Endothelial cell of umbilical vein (primary cell): Measurements from ENCODE around the gene TRIM67.

ENCODE experiments used
- CTCF ChIP-seq, 2 donors: IDR thresholded peaks; 1 replicate in 1 of 2; 2 replicates in 1 of 2; pipeline ENCODE4 v1.5.1; 2011; ENCODE audit warnings: low read length in 2 of 2, mild to moderate bottlenecking in 2 of 2, moderate library complexity in 2 of 2, control low read depth in 1 of 2, inconsistent platforms in 1 of 2, low read depth in 1 of 2; ENCODE audit not compliant: insufficient read depth in 1 of 2; ENCODE audit errors: extremely low read depth in 1 of 2
- EZH2 ChIP-seq: IDR thresholded peaks from 2 replicates; pipeline ENCODE4 v1.6.1; 2012; ENCODE audit warnings: borderline replicate concordance, low read depth, mild to moderate bottlenecking, moderate library complexity, low read length, inconsistent platforms; ENCODE audit not compliant: severe bottlenecking
- GATA2 ChIP-seq: IDR thresholded peaks from 2 replicates; pipeline ENCODE4 v1.7.0; 2011; ENCODE audit warnings: low read depth, mild to moderate bottlenecking, moderate library complexity, mixed read lengths, low read length; ENCODE audit not compliant: insufficient read length, insufficient read depth
- MAX ChIP-seq: IDR thresholded peaks from 2 replicates; pipeline ENCODE4 v1.6.1; 2011; ENCODE audit not compliant: insufficient read depth, insufficient read length
- MYC ChIP-seq: IDR thresholded peaks from one replicate; pipeline ENCODE4 v1.6.1; 2011; ENCODE audit warnings: mild to moderate bottlenecking, low read depth, low read length
- POLR2A ChIP-seq: IDR thresholded peaks from 2 replicates; pipeline ENCODE4 v1.6.1; 2012; ENCODE audit warnings: low read depth, mild to moderate bottlenecking, control low read depth, low read length
- POLR2AphosphoS5 ChIP-seq: IDR thresholded peaks from 2 replicates; pipeline ENCODE4 v1.6.1; 2012; ENCODE audit warnings: low read depth, mild to moderate bottlenecking, control low read depth, low read length, moderate library complexity; ENCODE audit not compliant: insufficient read depth

- no peak for TF ChIP-seq CTCF (IDR thresholded peaks at IDR 0.05; ENCODE audit: extremely low read depth in 1 of 2, insufficient read depth in 1 of 2, low read depth in 1 of 2, low read length in 2 of 2)
- no peak for TF ChIP-seq MAX
- no peak for TF ChIP-seq GATA2
- TF ChIP-seq EZH2: no peak
- no peak for TF ChIP-seq POLR2A
- TF ChIP-seq MYC: no peak
- TF ChIP-seq POLR2AphosphoS5: no peak
These were observed 23.5 kb downstream of the TRIM67 start for GRCh38 chr1:231185391-231185790.
